RWPE2 (cell line): Measurements from ENCODE around the gene TTL.

Experiments used
- ATAC-seq: fragments of 200-7000 bp; cut with Tn5 transposase; 3 replicates; pipeline ENCODE4 v1.9.1; 2021; ENCODE audit warnings: low read depth
- DNase-seq: peaks from one replicate; pipeline ENCODE4 v3.0.0-alpha.2; 2020; ENCODE audit warnings: low spot score
- H3K27ac ChIP-seq: fragments of 450-650 bp; 2 replicates; pipeline ENCODE4 v1.5.1; 2017; ENCODE audit warnings: mild to moderate bottlenecking; ENCODE audit not compliant: poor library complexity, severe bottlenecking
- H3K27me3 ChIP-seq: fragments of 250-450 bp; sonication (Bioruptor Pico); 2 replicates; pipeline ENCODE4 v1.5.1; 2021; ENCODE audit warnings: mild to moderate bottlenecking, moderate library complexity; ENCODE audit not compliant: insufficient read depth, poor library complexity, severe bottlenecking
- H3K36me3 ChIP-seq: fragments of 250-450 bp; sonication (Bioruptor Pico); 2 replicates; pipeline ENCODE4 v1.5.1; 2020; ENCODE audit warnings: low read depth, mild to moderate bottlenecking, moderate library complexity
- H3K4me1 ChIP-seq: fragments of 250-450 bp; sonication (Bioruptor Pico); 2 replicates; pipeline ENCODE4 v1.5.1; 2021; ENCODE audit warnings: mild to moderate bottlenecking, moderate library complexity; ENCODE audit not compliant: insufficient read depth, poor library complexity, severe bottlenecking
- H3K4me3 ChIP-seq: fragments of 250-450 bp; sonication (Bioruptor Pico); 2 replicates; pipeline ENCODE4 v1.5.1; 2021; ENCODE audit warnings: mild to moderate bottlenecking, moderate library complexity; ENCODE audit not compliant: severe bottlenecking
- H3K9me3 ChIP-seq: fragments of 250-450 bp; sonication (Bioruptor Pico); 2 replicates; pipeline ENCODE4 v1.5.1; 2021; ENCODE audit warnings: mild to moderate bottlenecking, moderate library complexity; ENCODE audit not compliant: severe bottlenecking
- CTCF ChIP-seq: fragments of 450-650 bp; IDR thresholded peaks from one replicate; pipeline ENCODE4 v1.5.1; 2017; ENCODE audit warnings: mild to moderate bottlenecking, moderate library complexity; ENCODE audit not compliant: poor library complexity, severe bottlenecking

TTL gene

GRCh38 chr2:112588611-112589045 lies 106.7 kb downstream of the TTL start:
- ATAC-seq (no peak), DNase-seq (no peak)
- Histone ChIP-seq H3K4me1 (no peaks in the 10 kb centered on the region), H3K27ac (no peak overlapping the region), H3K9me3 (no peaks in the 10 kb centered on the region), H3K27me3 (no peaks in the 10 kb centered on the region), H3K4me3 (no peak overlapping the region), H3K36me3 (peaks cover 9% of the 10 kb centered on the region; the same call in 1 of the 2 replicates)
- no peak for TF ChIP-seq CTCF
